Karpas-422 (cell line): Measurements from ENCODE around the gene MYLK4. TPM values are rescaled to one million over a fixed set of nuclear protein-coding genes. Genes with fewer than 3 reads are reported as not detected.

ENCODE experiments used
- DNase-seq: peaks from one replicate; pipeline ENCODE4 v3.0.0-alpha.2; 2015
- H2AFZ ChIP-seq: fragments of 200-600 bp; sonication (generic); 2 replicates; pipeline ENCODE4 v1.6.1; 2014; ENCODE audit warnings: antibody characterized with exemption, low read length, mixed read lengths
- H3K27ac ChIP-seq: fragments of 200-600 bp; sonication (generic); 2 replicates; pipeline ENCODE4 v1.5.1; 2014; ENCODE audit warnings: mild to moderate bottlenecking, low read length, moderate library complexity
- H3K27me3 ChIP-seq: fragments of 200-600 bp; sonication (generic); 2 replicates; pipeline ENCODE4 v1.6.1; 2014; ENCODE audit warnings: low read length, mixed read lengths
- H3K36me3 ChIP-seq: fragments of 200-600 bp; sonication (generic); 2 replicates; pipeline ENCODE4 v1.6.1; 2014; ENCODE audit warnings: low read length, mixed read lengths; ENCODE audit not compliant: insufficient read depth
- H3K4me1 ChIP-seq: fragments of 200-600 bp; sonication (generic); 2 replicates; pipeline ENCODE4 v1.6.1; 2014; ENCODE audit warnings: mild to moderate bottlenecking, low read length, mixed read lengths
- H3K4me2 ChIP-seq: fragments of 200-600 bp; sonication (generic); 2 replicates; pipeline ENCODE4 v1.6.1; 2014; ENCODE audit warnings: low read length, low read depth, mild to moderate bottlenecking; ENCODE audit not compliant: poor library complexity, severe bottlenecking
- H3K4me3 ChIP-seq: fragments of 200-600 bp; sonication (generic); 2 replicates; pipeline ENCODE4 v1.5.1; 2014; ENCODE audit warnings: mild to moderate bottlenecking, antibody characterized with exemption, low read length, mixed read lengths
- H3K79me2 ChIP-seq: fragments of 200-600 bp; sonication (generic); 2 replicates; pipeline ENCODE4 v1.6.1; 2014; ENCODE audit warnings: mild to moderate bottlenecking, low read length, mixed read lengths
- H3K9ac ChIP-seq: fragments of 200-600 bp; sonication (generic); 2 replicates; pipeline ENCODE4 v1.6.0; 2014; ENCODE audit warnings: low read length
- H3K9me2 ChIP-seq: fragments of 200-600 bp; sonication (generic), shearing (Covaris generic); replicated peaks from 2 replicates; pipeline ENCODE4 v1.6.0; 2014; ENCODE audit warnings: mild to moderate bottlenecking, low read length, moderate library complexity; ENCODE audit not compliant: insufficient read depth
- H3K9me3 ChIP-seq: fragments of 300-700, 200-600 bp; sonication (generic); 2 replicates; pipeline ENCODE4 v1.6.1; 2014; ENCODE audit warnings: low read length, mixed read lengths
- H4K20me1 ChIP-seq: fragments of 200-600 bp; sonication (generic); 2 replicates; pipeline ENCODE4 v1.6.1; 2014; ENCODE audit warnings: mild to moderate bottlenecking, antibody characterized with exemption, low read length, low read depth; ENCODE audit not compliant: insufficient read depth
- total RNA-seq: library from RNA; depleted of rRNA; stranded (reverse); fragments of >200 nt; shearing (Covaris generic); gene quantifications from 2 replicates; pipeline ENCODE4 v1.2.3, GENCODE V29; 2014; ENCODE audit warnings: low replicate concordance; rRNA removed

Gene MYLK4
- total RNA-seq = 0.07 and 0.78 TPM in 2 replicates

- H3K27me3 ChIP-seq = 0 out of 2 replicates have a peak, but pooled peaks cover 3% of the 10 kb centered on the region
- H3K36me3 ChIP-seq = no peaks in the 10 kb centered on the region
- no peaks in the 10 kb centered on the region for H3K9me2 ChIP-seq
- H3K4me2 ChIP-seq = peak within 1 kb of the TSS; percentile 29
- no peak within 1 kb of the TSS for H3K9ac ChIP-seq
- H3K9me3 ChIP-seq = no peaks in the 10 kb centered on the region
- H3K4me3 ChIP-seq = no peak within 1 kb of the TSS
- no peak for DNase-seq
- no peak within 1 kb of the TSS for H3K27ac ChIP-seq
- no peaks in the 10 kb centered on the region for H4K20me1 ChIP-seq
- peaks cover 13% of the 10 kb centered on the region for H3K4me1 ChIP-seq
- no peaks in the 10 kb centered on the region for H3K79me2 ChIP-seq
- H2AFZ ChIP-seq = no peak within 1 kb of the TSS
Measured at GRCh38 chr6:2750832-2751231, at the start of gene MYLK4. MYLK4 (minus strand) TSS chr6:2750922; CDS start chr6:2749294, 1,628 bp downstream.

- no peak overlapping the region for H2AFZ ChIP-seq
- no peaks in the 10 kb centered on the region for H3K9me3 ChIP-seq
- H3K36me3 ChIP-seq = no peaks in the 10 kb centered on the region
- H3K9ac ChIP-seq = no peak overlapping the region
- H3K4me3 ChIP-seq = no peak overlapping the region
- no peaks in the 10 kb centered on the region for H3K27me3 ChIP-seq
- peaks cover 21% of the 10 kb centered on the region for H4K20me1 ChIP-seq
- H3K27ac ChIP-seq = no peak overlapping the region
- H3K4me1 ChIP-seq = no peaks in the 10 kb centered on the region
- DNase-seq = no peak
- H3K4me2 ChIP-seq = no peak overlapping the region
- H3K79me2 ChIP-seq = no peaks in the 10 kb centered on the region
- no peaks in the 10 kb centered on the region for H3K9me2 ChIP-seq
Measured at GRCh38 chr6:2799936-2800527, 49.3 kb upstream of the MYLK4 start.

GRCh38 chr6:2798586-2799134, 47.9 kb upstream of the MYLK4 start:
- Histone ChIP-seq H3K4me2 (no peak overlapping the region), H3K79me2 (no peaks in the 10 kb centered on the region), H3K27me3 (no peaks in the 10 kb centered on the region), H3K9me2 (no peaks in the 10 kb centered on the region), H4K20me1 (peaks cover 16% of the 10 kb centered on the region), H3K4me1 (no peaks in the 10 kb centered on the region), H3K9ac (no peak overlapping the region), H3K27ac (no peak overlapping the region), H3K9me3 (no peaks in the 10 kb centered on the region), H3K36me3 (no peaks in the 10 kb centered on the region), H2AFZ (no peak overlapping the region), H3K4me3 (no peak overlapping the region)
- DNase-seq = no peak

GRCh38 chr6:2797564-2798031, 46.9 kb upstream of the MYLK4 start:
- no peak overlapping the region for H2AFZ ChIP-seq

GRCh38 chr6:2796861-2797260, 46.1 kb upstream of the MYLK4 start:
- no peak overlapping the region for H2AFZ ChIP-seq
- H3K4me2 ChIP-seq = no peak overlapping the region
- no peak overlapping the region for H3K4me3 ChIP-seq
- H3K79me2 ChIP-seq = 0 out of 2 replicates have a peak, but pooled peaks cover 6% of the 10 kb centered on the region
- no peaks in the 10 kb centered on the region for H3K9me2 ChIP-seq
- H3K4me1 ChIP-seq = no peaks in the 10 kb centered on the region
- H3K9ac ChIP-seq = no peak overlapping the region
- no peaks in the 10 kb centered on the region for H3K36me3 ChIP-seq
- H3K9me3 ChIP-seq = no peaks in the 10 kb centered on the region
- no peak overlapping the region for H3K27ac ChIP-seq
- no peaks in the 10 kb centered on the region for H3K27me3 ChIP-seq
- H4K20me1 ChIP-seq = peaks cover 4% of the 10 kb centered on the region; the same call in 1 of the 2 replicates
- no peak for DNase-seq

More at GRCh38 chr6:2797564-2798031, 46.9 kb upstream of the MYLK4 start:
- H3K9ac ChIP-seq = no peak overlapping the region
- peaks cover 11% of the 10 kb centered on the region for H4K20me1 ChIP-seq
- H3K27ac ChIP-seq = no peak overlapping the region
- no peaks in the 10 kb centered on the region for H3K9me3 ChIP-seq
- no peaks in the 10 kb centered on the region for H3K27me3 ChIP-seq
- no peak for DNase-seq
- H3K36me3 ChIP-seq = no peaks in the 10 kb centered on the region
- H3K79me2 ChIP-seq = 0 out of 2 replicates have a peak, but pooled peaks cover 1% of the 10 kb centered on the region
- no peaks in the 10 kb centered on the region for H3K9me2 ChIP-seq
- no peaks in the 10 kb centered on the region for H3K4me1 ChIP-seq
- H3K4me3 ChIP-seq = no peak overlapping the region
- no peak overlapping the region for H3K4me2 ChIP-seq

- Histone ChIP-seq H3K27ac (no peak overlapping the region), H3K9me3 (no peaks in the 10 kb centered on the region), H3K27me3 (no peaks in the 10 kb centered on the region), H3K9ac (no peak overlapping the region), H3K79me2 (peaks cover 8% of the 10 kb centered on the region; the same call in 1 of the 2 replicates), H3K4me3 (no peak overlapping the region), H3K4me1 (no peaks in the 10 kb centered on the region), H3K4me2 (no peak overlapping the region), H3K9me2 (no peaks in the 10 kb centered on the region), H3K36me3 (no peaks in the 10 kb centered on the region), H2AFZ (no peak overlapping the region), H4K20me1 (0 out of 2 replicates have a peak, but pooled peaks cover 3% of the 10 kb centered on the region)
- no peak for DNase-seq
Measured at GRCh38 chr6:2795956-2796355, 45.2 kb upstream of the MYLK4 start.

- H3K79me2 ChIP-seq = peaks cover 12% of the 10 kb centered on the region; the same call in 1 of the 2 replicates
- H3K4me3 ChIP-seq = no peak overlapping the region
- H3K27ac ChIP-seq = no peak overlapping the region
- H3K36me3 ChIP-seq = no peaks in the 10 kb centered on the region
- DNase-seq = no peak
- no peaks in the 10 kb centered on the region for H3K27me3 ChIP-seq
- no peak overlapping the region for H3K4me2 ChIP-seq
- H2AFZ ChIP-seq = no peak overlapping the region
- H3K9ac ChIP-seq = no peak overlapping the region
- H3K4me1 ChIP-seq = no peaks in the 10 kb centered on the region
- H4K20me1 ChIP-seq = 0 out of 2 replicates have a peak, but pooled peaks cover 3% of the 10 kb centered on the region
- no peaks in the 10 kb centered on the region for H3K9me2 ChIP-seq
- H3K9me3 ChIP-seq = no peaks in the 10 kb centered on the region
Measured at GRCh38 chr6:2795162-2795561, 44.4 kb upstream of the MYLK4 start.

- H3K4me1 ChIP-seq = no peaks in the 10 kb centered on the region
- H3K36me3 ChIP-seq = no peaks in the 10 kb centered on the region
- H3K27ac ChIP-seq = no peak overlapping the region
- H3K9me2 ChIP-seq = no peaks in the 10 kb centered on the region
- 0 out of 2 replicates have a peak, but pooled peaks cover 3% of the 10 kb centered on the region for H4K20me1 ChIP-seq
- H3K4me3 ChIP-seq = no peak overlapping the region
- no peaks in the 10 kb centered on the region for H3K27me3 ChIP-seq
- DNase-seq = no peak
- no peak overlapping the region for H3K4me2 ChIP-seq
- peaks cover 12% of the 10 kb centered on the region; the same call in 1 of the 2 replicates for H3K79me2 ChIP-seq
- no peak overlapping the region for H2AFZ ChIP-seq
- no peaks in the 10 kb centered on the region for H3K9me3 ChIP-seq
- no peak overlapping the region for H3K9ac ChIP-seq
Measured at GRCh38 chr6:2794171-2794730, 43.5 kb upstream of the MYLK4 start.
